Right lobe of liver (tissue), 4 donors: Measurements from ENCODE around the gene EYA4.

Source experiments
- POLR2A ChIP-seq: fragments of 450-650 bp; IDR thresholded peaks from one replicate; pipeline ENCODE4 v1.6.1; 2017; ENCODE audit warnings: antibody characterized with exemption, mild to moderate bottlenecking
- TF ChIP-seq, protein P1 (sequence below), 4 donors: fragments of 200-600 bp in 3 of 4; fragments of 450-650 bp in 1 of 4; IDR thresholded peaks; one replicate each; pipeline versions ENCODE4 v1.5.1 to v1.8.0; 2016 to 2022; ENCODE audit warnings: antibody characterized with exemption in 4 of 4, mild to moderate bottlenecking in 2 of 4
- donor health status: DM: no; HTN: no; CAD: no.
- donor health status: DM: no; HTN: no; CAD: no.
- donor health status: DM: no; HTN: yes; CAD: no.

DNA sequence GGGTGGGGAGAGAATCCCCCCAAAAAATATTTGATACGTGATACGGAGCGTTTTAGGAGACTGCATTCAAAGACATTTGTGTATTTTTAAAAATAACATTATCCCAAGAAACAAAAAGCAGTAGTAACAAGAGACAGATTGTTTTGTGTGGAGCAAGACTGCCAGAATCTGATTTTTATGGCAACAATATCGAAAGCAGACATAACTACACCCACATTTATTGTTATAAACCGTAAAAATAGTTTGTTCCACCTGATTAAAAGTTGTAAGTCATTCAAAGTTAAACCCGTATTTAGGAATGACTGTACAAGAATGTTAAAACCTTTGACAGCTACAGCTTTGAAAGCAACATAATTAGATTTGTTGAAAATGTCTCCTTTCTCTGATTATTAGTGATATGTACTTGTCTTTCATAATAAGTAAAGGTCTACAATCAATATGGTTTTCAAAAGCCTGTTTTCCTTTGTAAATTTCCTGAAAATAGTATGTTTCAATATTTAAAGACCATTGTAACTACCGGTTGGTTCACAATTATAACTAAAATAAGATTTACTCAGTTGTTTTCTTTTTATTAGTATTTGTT lies 2.7 kb downstream of the EYA4 start:
- TF ChIP-seq, protein P1, sequence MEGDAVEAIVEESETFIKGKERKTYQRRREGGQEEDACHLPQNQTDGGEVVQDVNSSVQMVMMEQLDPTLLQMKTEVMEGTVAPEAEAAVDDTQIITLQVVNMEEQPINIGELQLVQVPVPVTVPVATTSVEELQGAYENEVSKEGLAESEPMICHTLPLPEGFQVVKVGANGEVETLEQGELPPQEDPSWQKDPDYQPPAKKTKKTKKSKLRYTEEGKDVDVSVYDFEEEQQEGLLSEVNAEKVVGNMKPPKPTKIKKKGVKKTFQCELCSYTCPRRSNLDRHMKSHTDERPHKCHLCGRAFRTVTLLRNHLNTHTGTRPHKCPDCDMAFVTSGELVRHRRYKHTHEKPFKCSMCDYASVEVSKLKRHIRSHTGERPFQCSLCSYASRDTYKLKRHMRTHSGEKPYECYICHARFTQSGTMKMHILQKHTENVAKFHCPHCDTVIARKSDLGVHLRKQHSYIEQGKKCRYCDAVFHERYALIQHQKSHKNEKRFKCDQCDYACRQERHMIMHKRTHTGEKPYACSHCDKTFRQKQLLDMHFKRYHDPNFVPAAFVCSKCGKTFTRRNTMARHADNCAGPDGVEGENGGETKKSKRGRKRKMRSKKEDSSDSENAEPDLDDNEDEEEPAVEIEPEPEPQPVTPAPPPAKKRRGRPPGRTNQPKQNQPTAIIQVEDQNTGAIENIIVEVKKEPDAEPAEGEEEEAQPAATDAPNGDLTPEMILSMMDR (IDR thresholded peaks at IDR 0.05), result no peak
- TF ChIP-seq POLR2A, result no peak
